GM18909 (cell line): ENCODE data around the gene ZNF383.
"Not testable (repeated sequence)": the region's sequence is repeated elsewhere in the genome, so short reads cannot be mapped to it uniquely, and the experiment has no call there.

Source experiments
- ATAC-seq: cut with Tn5 transposase; IDR thresholded peaks from one replicate; pipeline ENCODE4 v1.9.1; 2021; ENCODE audit warnings: mild to moderate bottlenecking; ENCODE audit not compliant: unreplicated experiment, poor library complexity

The ZNF383 gene

DNA sequence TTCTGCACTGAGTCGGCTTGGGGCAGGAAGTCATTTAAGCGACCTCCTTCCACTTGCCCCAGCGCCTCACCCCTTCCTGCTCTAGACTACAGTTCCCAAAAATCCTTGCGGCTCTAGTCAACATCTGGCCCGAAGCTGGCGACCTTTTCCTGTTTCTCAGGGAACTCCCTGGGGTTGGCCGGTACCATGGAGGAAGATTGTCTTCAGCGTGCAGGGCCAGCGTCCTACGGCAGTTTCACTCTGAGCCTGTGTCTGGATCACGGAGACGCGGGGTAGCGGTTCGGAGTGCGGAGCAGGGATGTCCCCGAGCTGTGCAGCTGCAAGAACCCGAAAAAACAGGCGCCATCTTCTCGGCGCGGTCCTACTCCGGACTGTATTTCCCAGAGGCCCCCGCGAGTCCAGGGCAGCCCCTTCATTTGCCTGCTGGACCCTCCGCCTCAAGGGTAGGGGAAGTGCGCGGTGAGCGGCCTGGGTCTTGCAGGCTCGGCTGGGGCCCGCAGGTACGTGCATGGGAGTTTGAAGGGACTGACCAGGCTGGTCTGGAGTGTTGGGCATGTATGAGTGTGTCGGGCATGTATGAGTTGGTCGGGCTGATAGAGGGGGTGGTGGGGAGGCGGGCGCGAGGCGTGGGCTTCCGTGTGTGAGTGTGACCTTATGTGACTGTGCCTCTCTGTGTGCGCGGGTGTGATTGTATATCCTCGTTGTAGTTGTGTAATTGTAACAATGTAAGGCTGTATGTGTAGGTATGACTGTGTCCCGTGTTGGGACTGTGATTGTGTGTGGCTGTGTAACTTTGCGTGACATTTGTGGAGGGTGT lies at the start of gene ZNF383:
TSS of gene ZNF383 (plus strand) at position 440 of the 817 bp plus-strand sequence. CDS start 12,240 bp downstream, outside the sequence.
- peak; percentile 90 for ATAC-seq

DNA sequence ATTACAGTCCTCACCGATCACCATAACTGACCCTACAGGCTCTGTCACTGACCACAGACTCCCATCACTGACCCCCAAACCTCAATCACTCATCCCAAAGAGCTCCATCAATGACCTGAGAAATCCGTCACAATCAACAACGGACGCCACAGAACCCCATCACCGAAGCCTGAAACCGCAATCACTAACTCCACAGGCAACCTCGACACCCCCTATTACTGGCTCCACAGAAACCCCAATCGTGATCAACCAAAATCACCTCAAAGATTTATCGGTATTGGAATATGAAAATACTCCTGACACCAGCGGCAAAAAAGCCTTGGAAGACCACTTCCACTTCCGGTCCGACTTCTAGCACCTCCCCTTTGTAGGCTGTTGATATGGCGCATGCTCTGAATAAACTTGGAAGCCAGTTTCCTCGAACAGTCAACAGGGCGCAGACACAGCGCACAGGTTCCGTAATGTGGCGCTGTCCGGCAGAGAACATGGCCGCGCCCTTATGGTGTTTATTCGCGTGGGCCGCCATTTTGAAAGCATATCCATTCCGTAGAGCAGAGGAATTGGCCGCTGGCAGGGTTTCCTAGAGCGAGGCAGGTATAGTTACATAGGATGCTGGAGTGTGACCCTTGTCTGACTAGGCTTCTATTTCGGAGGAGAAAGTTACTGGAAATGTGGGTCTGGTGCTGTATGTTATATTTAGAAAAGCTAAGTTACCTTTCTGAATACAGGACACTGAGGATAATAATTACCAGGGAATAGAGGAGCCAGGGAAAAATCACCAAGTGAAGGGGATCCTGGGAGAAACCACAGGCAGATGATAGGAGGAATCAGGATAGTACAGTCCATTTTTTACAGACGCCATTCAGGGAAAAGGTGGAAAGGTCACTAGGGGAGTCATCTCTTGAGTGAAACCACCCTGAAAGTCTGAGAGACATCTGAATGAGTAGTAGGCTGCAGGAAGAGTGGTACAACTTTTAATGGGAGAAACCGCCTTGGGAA lies 45.3 kb upstream of the ZNF383 start, which contains the start of gene ZNF585A:
TSS of gene ZNF585A (minus strand) at position 328 of the 999 bp plus-strand sequence. CDS start 2,785 bp downstream, outside the sequence.
- ATAC-seq = peak; percentile 97

DNA sequence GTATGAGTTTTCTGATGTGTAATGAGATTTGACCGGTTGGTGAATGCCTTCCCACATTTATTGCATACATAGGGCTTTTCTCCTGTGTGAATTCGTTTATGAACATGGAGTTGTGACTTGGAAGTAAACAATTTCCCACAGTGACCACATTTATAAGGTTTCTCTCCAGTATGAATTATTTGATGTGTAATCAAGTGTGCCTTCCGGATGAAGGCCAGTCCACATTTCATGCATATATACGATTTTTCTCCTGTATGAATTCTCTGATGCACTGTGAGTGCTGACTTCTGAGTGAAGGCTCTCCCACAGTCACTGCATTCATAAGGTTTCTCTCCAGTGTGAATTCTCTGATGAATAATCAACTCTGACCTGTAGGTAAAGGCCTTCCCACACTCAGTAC lies 31.9 kb upstream of the ZNF383 start:
- not testable (repeated sequence) for ATAC-seq

DNA sequence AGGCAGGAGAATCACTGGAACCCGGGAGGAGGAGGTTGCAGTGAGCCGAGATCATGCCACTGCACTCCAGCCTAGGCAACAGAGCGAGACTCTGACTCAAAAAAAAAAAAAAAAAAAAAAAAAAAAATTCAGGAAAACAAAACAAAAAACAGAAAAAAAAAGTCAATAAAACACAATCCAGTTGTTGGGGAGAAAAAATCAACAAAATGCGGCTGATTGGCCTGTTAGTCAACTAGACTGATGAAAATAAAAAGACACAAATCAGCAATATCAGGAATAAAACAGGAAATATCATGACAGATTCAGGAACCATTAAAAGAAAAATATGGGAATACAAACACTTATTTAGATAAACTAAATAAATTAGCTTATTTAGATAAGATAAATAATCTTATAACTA lies 22.8 kb upstream of the ZNF383 start:
- ATAC-seq = not testable (repeated sequence)

DNA sequence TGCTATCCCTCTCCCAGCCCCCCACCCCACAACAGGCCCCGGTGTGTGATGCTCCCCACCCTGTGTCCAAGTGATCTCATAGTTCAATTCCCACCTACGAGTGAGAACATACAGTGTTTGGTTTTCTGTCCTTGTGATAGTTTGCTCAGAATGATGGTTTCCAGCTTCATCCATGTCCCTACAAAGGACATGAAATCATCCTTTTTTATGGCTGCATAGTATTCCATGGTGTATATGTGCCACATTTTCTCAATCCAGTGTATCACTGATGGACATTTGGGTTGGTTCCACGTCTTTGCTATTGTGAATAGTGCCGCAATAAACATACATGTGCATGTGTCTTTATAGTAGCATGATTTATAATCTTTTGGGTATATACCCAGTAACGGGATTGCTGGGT lies 20.9 kb upstream of the ZNF383 start:
- ATAC-seq = not testable (repeated sequence)

DNA sequence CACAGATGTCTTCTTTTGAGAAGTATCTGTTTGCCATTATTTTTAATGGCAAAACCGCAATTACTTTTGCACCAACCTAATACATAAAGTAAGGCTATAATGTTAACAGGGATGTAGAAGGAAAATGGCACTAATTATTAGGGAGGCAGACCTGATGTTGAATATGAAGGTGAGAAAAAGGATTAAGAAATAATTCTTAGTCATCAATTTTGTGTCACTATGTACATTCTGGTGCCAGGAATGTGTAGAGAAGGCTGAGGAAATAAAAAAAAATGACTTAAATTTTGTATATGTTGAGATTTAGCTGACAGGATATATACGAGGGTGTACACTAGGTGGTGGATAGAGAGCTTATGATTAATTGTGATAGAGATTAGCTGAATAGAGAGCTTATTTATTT lies 20.2 kb upstream of the ZNF383 start:
- no peak for ATAC-seq

DNA sequence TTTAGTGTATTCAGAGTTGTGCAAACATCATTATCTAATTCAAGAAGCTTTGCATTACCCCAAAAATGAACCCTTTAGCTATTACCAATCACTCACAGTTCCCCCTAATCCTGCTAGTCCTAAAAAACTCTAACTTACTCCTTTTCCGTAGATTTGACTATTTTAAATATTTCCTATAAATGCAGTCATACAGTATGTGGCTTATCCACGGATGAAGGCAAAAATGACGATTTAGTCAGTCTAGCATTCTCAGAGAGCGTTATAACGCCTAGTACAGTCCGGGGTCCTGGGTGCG lies 587 bp upstream of the ZNF383 start:
- ATAC-seq = no peak

DNA sequence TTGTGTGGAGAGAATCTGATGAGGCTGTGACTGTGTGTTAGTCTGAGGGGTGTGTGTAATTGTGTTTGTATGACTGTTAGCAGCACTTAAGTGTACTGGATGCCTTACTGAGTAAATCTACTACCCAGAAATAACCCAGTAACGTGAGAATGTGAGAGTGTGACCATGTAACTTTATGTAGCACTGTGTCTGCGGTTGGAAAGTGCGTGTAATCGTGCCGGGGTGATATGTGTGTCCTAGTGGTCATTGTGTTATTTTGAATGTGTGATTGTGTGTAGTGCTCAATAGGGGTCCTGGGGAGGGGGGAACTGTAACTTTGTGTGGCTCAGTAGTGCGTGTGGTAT lies 550 bp downstream of the ZNF383 start:
- ATAC-seq = no peak

DNA sequence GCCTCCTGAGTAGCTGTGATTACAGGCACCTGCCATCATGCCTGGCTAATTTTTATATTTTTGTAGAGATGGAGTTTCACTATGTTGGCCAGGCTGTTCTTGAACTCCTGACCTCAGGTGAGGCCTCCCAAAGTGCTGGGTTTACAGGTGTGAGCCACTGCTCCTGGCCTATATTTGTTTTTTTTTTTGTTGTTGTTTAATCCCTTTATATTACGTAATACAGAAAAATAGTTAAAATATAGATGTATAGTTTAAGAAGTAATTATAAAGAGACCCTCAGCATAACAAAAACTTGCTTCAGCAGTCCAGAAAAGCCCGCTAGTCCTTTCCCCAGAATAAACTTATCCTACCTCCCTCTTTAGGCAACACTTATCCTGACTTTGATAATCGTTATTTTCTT lies 2.4 kb downstream of the ZNF383 start:
- ATAC-seq = no peak

DNA sequence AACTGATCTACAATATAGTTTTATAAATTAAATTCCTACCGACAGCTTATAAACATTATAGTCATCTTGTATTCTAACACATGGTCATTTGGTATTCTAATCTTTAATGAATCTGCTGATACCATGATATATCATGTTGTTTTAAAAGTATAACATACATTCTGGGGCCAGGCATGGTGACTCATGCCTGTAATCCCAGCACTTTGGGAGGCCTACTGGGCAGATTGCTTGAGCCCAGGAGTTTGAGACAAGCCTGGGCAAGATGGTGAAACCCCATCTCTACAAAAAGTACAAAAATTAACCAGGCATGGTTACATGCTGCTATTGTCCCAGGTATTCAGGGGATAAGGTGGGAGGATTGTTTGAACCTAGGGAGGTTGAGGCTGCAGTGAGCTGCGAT lies 3.1 kb downstream of the ZNF383 start:
- ATAC-seq = no peak

DNA sequence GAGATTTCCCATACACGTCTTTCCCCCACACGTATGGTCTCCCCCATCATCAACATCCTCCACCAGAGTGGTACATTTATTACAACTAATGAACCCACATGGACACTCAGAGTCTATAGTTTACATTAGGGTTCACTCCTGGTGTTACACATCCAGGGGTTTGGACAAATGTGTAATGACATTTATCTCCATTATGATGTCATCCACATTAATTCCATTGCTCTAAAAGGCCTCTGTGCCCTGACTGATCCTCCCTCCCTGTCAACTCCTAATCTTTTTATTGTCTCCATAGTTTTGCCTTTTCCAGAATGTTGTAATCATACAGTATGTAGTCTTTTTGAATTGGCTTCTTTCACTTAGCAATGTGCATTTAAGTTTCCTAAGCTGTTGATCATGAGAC lies 8.2 kb downstream of the ZNF383 start:
- ATAC-seq = no peak

DNA sequence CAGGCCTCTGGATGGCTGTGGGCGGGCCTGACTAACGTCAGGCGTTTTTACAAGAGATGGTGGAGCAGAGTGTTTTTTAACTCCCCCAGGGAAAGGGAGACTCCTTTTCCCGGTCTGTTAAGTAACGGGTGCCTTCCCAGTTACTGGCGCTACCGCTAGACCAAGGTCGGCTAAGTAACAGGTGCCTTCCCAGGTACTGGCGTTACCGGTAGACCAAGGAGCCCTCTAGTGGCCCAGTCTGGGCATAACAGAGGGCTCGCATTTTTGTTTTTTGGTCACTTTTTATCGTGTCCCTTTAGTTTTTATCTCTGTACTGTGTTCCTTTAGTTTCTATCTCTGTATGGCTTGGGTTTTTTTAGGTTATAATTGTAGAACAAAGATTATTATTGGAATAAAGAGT lies 10.0 kb downstream of the ZNF383 start:
- no peak for ATAC-seq

DNA sequence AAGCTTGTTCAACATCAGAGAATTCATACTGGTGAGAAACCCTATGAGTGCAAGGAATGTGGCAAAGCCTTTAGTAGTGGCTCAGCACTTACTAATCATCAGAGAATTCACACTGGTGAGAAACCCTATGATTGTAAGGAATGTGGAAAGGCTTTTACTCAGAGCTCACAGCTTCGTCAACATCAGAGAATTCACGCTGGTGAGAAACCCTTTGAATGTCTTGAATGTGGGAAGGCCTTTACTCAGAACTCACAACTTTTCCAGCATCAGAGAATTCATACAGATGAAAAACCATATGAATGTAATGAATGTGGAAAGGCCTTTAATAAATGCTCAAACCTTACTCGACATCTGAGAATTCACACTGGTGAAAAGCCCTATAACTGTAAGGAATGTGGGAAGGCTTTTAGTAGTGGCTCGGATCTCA lies 25.2 kb downstream of the ZNF383 start:
- no peak for ATAC-seq

DNA sequence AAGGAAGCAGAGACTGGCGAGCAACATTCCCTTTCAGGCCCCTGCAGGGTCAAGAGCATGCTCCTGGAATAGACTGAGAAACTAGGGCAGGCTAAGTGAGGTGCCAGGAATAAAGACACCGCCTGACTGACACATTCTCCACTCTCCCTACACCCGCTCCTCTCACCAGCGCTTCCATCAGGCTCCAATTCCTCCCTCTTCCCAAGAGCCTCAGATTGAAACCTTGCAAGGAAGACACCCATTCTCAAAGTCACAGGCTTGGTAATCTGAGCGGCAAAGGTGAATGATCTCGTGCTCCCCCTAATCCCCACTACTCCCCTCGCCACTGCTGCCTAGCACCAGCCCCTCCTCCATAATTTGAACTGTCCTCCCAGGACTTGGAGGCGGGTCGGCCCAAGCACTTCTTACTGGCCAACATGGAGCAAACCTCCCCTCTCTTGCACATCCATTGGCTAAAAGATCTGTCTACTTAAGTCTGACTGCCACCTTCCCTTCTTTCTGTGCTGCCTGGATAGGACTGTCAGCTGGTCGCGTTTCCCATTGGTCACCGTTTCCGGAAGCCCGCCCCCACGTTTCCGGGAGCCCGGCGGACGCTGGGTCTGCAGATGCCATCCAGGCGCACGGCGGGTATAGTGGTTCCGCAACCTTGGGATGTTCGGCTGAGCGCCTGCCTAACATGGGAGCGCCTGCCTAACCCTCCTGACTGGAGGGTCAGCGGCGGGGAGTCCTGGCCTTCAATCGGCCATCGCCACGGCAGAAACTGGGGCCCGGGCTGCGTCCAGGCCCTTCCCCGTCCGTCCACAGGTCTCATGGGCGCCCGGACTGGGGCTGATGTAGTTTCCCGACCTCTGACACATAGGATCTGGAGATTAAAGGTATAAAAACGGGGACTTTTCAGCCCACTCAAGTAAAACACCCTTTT lies 33.6 kb downstream of the ZNF383 start:
- no peak for ATAC-seq

DNA sequence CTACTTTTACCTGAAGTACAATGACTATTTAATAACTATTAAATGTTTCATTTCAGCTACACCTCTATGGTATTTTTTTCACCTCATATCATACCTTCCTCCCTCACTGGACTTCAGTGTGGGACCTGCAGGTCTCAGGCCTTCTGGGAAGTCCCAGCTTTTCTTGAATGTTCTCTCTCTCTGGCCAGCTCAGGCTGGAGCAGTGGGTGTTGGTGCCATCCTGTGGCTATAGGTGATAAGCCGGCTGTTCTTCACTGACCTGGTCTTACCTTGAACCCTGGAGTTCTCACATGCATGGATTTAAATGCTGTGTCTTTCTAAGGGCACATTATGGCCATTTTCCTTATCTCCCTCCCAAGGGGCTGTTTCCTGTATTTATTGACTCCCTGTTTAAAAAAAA lies 45.0 kb downstream of the ZNF383 start:
- not testable (repeated sequence) for ATAC-seq

DNA sequence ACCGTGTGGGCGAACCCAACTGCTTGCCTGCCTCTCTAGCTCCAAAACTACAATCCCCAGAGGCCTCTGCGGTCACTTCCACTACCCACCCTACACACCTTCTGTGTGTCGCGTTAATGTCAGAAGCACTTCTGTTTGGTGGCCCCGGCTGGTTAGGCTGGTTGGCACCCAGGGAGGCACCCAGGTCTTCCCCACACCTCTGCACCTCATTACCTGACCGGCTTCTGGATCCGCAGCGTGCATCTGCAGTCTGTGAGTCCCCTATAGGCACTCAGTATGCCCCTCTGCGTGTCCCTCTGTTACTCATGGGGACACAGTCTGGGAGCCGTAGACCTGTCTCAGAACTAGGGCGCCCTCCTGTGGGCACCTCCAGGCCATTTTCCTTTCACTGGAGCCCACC lies 49.0 kb downstream of the ZNF383 start:
- not testable (repeated sequence) for ATAC-seq

DNA sequence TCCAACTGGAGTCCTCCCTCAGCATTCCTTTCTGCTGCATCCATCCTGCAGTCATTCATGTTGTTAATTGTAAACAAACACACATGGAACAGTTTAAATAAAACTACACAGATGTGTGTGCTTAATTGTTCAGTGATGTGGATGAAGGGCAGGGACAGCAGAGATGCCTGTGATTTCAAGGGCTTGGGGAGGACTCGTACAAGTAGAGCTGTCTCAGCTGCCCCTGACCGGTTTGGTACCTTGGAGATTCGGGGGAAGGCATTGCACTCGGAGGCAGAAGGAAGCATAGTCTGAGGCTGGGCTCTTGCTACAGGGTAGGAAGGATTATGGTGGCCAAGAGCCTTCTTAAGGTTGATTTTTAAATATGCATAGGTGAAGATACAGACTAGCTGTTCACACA lies 49.7 kb downstream of the ZNF383 start:
- not testable (repeated sequence) for ATAC-seq

DNA sequence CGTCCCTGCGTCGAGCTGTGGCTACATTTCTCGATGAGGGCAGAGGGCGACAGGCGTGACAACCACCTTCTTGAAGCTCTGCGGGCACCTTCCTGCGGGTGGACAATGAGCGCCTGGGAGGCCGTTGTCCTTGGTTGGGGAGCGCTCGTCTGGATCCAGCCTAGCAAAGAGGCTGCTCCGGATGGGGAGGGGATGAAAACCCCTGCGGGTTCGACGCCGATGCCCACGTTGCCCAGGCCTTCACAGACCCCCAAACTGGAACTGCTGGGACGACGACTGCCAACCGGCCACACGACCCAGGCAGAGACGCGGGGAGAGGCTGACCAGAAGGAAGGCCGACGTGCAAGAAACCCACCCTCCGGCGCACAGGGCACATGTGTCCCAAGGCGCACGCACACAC lies 62.6 kb downstream of the ZNF383 start:
- not testable (repeated sequence) for ATAC-seq

DNA sequence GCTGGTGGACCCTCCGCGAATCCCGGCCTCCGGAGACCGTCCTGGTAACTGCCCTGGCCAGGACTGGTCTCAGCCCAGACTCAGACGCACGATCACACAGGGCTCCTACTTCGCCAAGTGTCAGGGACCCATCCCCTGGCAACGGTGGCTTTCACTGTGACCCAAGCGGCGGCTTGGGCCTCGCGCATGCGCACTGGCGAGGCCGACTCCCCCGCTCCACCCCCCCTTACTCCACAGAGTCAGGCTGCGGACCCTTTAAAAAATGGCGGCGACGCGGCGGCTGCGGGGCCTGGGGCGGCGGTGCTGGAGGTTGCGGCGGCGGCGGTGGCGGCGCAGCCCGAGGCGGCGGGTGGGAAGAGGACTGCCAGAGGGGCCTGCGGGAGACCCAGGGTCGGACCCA lies 66.0 kb downstream of the ZNF383 start:
- not testable (repeated sequence) for ATAC-seq

DNA sequence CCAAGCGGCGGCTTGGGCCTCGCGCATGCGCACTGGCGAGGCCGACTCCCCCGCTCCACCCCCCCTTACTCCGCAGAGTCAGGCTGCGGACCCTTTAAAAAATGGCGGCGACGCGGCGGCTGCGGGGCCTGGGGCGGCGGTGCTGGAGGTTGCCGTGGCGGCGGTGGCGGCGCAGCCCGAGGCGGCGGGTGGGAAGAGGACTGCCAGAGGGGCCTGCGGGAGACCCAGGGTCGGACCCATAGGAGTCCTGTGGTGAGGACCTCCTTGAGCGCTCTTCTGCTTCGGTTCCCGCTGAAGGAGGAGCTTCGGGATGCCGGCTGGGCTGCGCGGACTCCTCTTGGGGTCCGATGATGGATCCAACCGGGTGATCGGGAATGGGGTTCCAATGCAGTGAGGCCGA lies 71.2 kb downstream of the ZNF383 start:
- ATAC-seq = not testable (repeated sequence)
